ENCODE data around the gene DPP3. TPM values are rescaled to one million over a fixed set of nuclear protein-coding genes. Genes with fewer than 3 reads are reported as not detected.

The DPP3 gene
- total and polyA plus RNA-seq, 2 donors (not counting 1 experiment from before 2014, with no cell fraction given): 21.5 to 40.6 TPM

GRCh38 chr11:66548774-66549630, 68.8 kb downstream of the DPP3 start:
- no peaks in the 10 kb centered on the region for H3K27me3 Mint-ChIP-seq
- H3K4me1 ChIP-seq (ENCODE audit: control insufficient read depth in 2 of 2, insufficient read depth in 2 of 2, low read length in 2 of 2): peaks cover 19 to 26% of the 10 kb centered on the region in 2 donors
- H3K27me3 ChIP-seq (replicated peaks in 1 of 4; ENCODE audit: control extremely low read depth in 1 of 4, control insufficient read depth in 3 of 4, insufficient read depth in 4 of 4, low read length in 3 of 4): no peaks in the 10 kb centered on the region
- no peak overlapping the region for H3K27ac Mint-ChIP-seq
- no peaks in the 10 kb centered on the region for H3K36me3 ChIP-seq (replicated peaks in 1 of 2; ENCODE audit: control extremely low read depth in 1 of 2, control insufficient read depth in 1 of 2, extremely low read depth in 1 of 2, insufficient read depth in 2 of 2, low read length in 1 of 2)
- peaks cover 10% of the 10 kb centered on the region for H3K79me2 ChIP-seq (ENCODE audit: control insufficient read depth, insufficient read depth, low read length)
- intact Hi-C loops (cut with micrococcal nuclease): no loop called here
- no peak for DNase-seq
- no peak overlapping the region for H3K4me2 ChIP-seq (replicated peaks; ENCODE audit: low read depth, low read length, poor library complexity, severe bottlenecking)
- H3K27ac ChIP-seq (ENCODE audit: low read length in 2 of 2): no peak overlapping the region
- no peak overlapping the region for H2AFZ ChIP-seq (ENCODE audit: insufficient read depth, low read depth, low read length, poor library complexity, severe bottlenecking)
- CTCF ChIA-PET: no interaction called here
- no peak for ATAC-seq (ENCODE audit: low read depth)
- WGBS (ENCODE audit: insufficient coverage): 76% methylated on average over 12 of the region's 16 CpGs
- H3K9ac ChIP-seq (ENCODE audit: low read length): no peak overlapping the region
- peaks cover 17% of the 10 kb centered on the region for H3K4me1 Mint-ChIP-seq
- H3K9me3 ChIP-seq (ENCODE audit: control extremely low read depth in 1 of 3, control insufficient read depth in 2 of 3, insufficient read depth in 1 of 3, low read length in 2 of 3): no peaks in the 10 kb centered on the region
- no peak overlapping the region for H3K4me3 ChIP-seq (ENCODE audit: control extremely low read depth in 1 of 5, extremely low read depth in 1 of 5, insufficient read depth in 1 of 5, low read depth in 2 of 5, low read length in 4 of 5)
- H4K20me1 ChIP-seq (ENCODE audit: control insufficient read depth, insufficient read depth, low read length, poor library complexity, severe bottlenecking): no peaks in the 10 kb centered on the region
- POLR2A ChIA-PET: interaction anchor here (0.5 to 1.1 kb wide), 3 partner anchors 21 to 754 kb away, joined by 3 to 5 read pairs (median 4); partner anchors contain the start of genes RBM4B and SSH3
- H3K9me3 Mint-ChIP-seq (ENCODE audit: insufficient read depth): no peaks in the 10 kb centered on the region
- TF ChIP-seq EZH2 (IDR thresholded peaks at IDR 0.05; ENCODE audit: borderline replicate concordance, insufficient read depth, low read depth, low read length, poor library complexity, severe bottlenecking): no peak
- no peak for TF ChIP-seq CTCF (IDR thresholded peaks at IDR 0.05)
- peak overlapping the region; percentile 49 for H3K4me3 Mint-ChIP-seq

- H3K27me3 ChIP-seq (replicated peaks in 1 of 4; ENCODE audit: control extremely low read depth in 1 of 4, control insufficient read depth in 3 of 4, insufficient read depth in 4 of 4, low read length in 3 of 4): peaks cover 0 to 3% (median 0%) of the 10 kb centered on the region in 4 experiments
- H3K4me1 Mint-ChIP-seq: peaks cover 12% of the 10 kb centered on the region
- H3K4me1 ChIP-seq (ENCODE audit: control insufficient read depth in 2 of 2, insufficient read depth in 2 of 2, low read length in 2 of 2): peaks cover 12 to 19% of the 10 kb centered on the region in 2 donors
- no peaks in the 10 kb centered on the region for H3K9me3 ChIP-seq (ENCODE audit: control extremely low read depth in 1 of 3, control insufficient read depth in 2 of 3, insufficient read depth in 1 of 3, low read length in 2 of 3)
- no peaks in the 10 kb centered on the region for H3K36me3 ChIP-seq (replicated peaks in 1 of 2; ENCODE audit: control extremely low read depth in 1 of 2, control insufficient read depth in 1 of 2, extremely low read depth in 1 of 2, insufficient read depth in 2 of 2, low read length in 1 of 2)
- no peak overlapping the region for H3K27ac ChIP-seq (ENCODE audit: low read length in 2 of 2)
- TF ChIP-seq EZH2 (IDR thresholded peaks at IDR 0.05; ENCODE audit: borderline replicate concordance, insufficient read depth, low read depth, low read length, poor library complexity, severe bottlenecking) (no peak), CTCF (IDR thresholded peaks at IDR 0.05) (no peak)
- ChIA-PET CTCF (no interaction called here), POLR2A (interaction anchor here (0.6 to 1.1 kb wide), 2 partner anchors 128 to 754 kb away, joined by 4 to 5 read pairs; partner anchors contain the start of genes RBM4B and SSH3)
- H4K20me1 ChIP-seq (ENCODE audit: control insufficient read depth, insufficient read depth, low read length, poor library complexity, severe bottlenecking): no peaks in the 10 kb centered on the region
- WGBS (ENCODE audit: insufficient coverage): no CpG with 5 or more reads among the region's 3 CpGs
- H3K79me2 ChIP-seq (ENCODE audit: control insufficient read depth, insufficient read depth, low read length): peaks cover 10% of the 10 kb centered on the region
- H3K9ac ChIP-seq (ENCODE audit: low read length): no peak overlapping the region
- no peak overlapping the region for H2AFZ ChIP-seq (ENCODE audit: insufficient read depth, low read depth, low read length, poor library complexity, severe bottlenecking)
- H3K4me3 ChIP-seq (ENCODE audit: control extremely low read depth in 1 of 5, extremely low read depth in 1 of 5, insufficient read depth in 1 of 5, low read depth in 2 of 5, low read length in 4 of 5): no peak overlapping the region
- intact Hi-C loops (cut with micrococcal nuclease): no loop called here
- no peak overlapping the region for H3K4me2 ChIP-seq (replicated peaks; ENCODE audit: low read depth, low read length, poor library complexity, severe bottlenecking)
- DNase-seq (no peak), ATAC-seq (ENCODE audit: low read depth) (no peak)
- H3K9me3 Mint-ChIP-seq (ENCODE audit: insufficient read depth): no peaks in the 10 kb centered on the region
- H3K4me3 Mint-ChIP-seq: no peak overlapping the region
- H3K27me3 Mint-ChIP-seq: peaks cover 2% of the 10 kb centered on the region
- no peak overlapping the region for H3K27ac Mint-ChIP-seq
Observed at GRCh38 chr11:66549696-66550095, 69.5 kb downstream of the DPP3 start.

All from B cell (primary cell).